Adipocyte (in vitro differentiated cells): ENCODE data around the gene ORAI1.
A peak's percentile ranks its signal among the peaks of the same experiment; 100 is the strongest.
"Not testable (repeated sequence)": the region's sequence is repeated elsewhere in the genome, so short reads cannot be mapped to it uniquely, and the experiment has no call there.

Source experiments
- DNase-seq: peaks from one replicate; pipeline ENCODE4 v3.0.0-alpha.2; 2015; ENCODE audit warnings: low read depth
- H3K27me3 ChIP-seq: replicated peaks from 2 replicates; pipeline ENCODE4 v1.7.0; 2013; ENCODE audit warnings: mild to moderate bottlenecking, low read length, moderate library complexity; ENCODE audit not compliant: control insufficient read depth, insufficient read depth
- H3K36me3 ChIP-seq: 2 replicates; pipeline ENCODE4 v1.7.0; 2013; ENCODE audit warnings: low read length, mild to moderate bottlenecking, moderate library complexity; ENCODE audit not compliant: control insufficient read depth, insufficient read depth, severe bottlenecking
- H3K4me1 ChIP-seq: 2 replicates; pipeline ENCODE4 v1.7.0; 2013; ENCODE audit warnings: mild to moderate bottlenecking, low read length, moderate library complexity; ENCODE audit not compliant: control insufficient read depth, insufficient read depth
- H3K4me3 ChIP-seq: 2 replicates; pipeline ENCODE4 v1.7.0; 2013; ENCODE audit warnings: mild to moderate bottlenecking, low read length, moderate library complexity
- H3K9ac ChIP-seq: 2 replicates; pipeline ENCODE4 v1.7.0; 2013; ENCODE audit warnings: mild to moderate bottlenecking, low read length, moderate library complexity
- H3K9me3 ChIP-seq: 2 replicates; pipeline ENCODE4 v1.7.0; 2013; ENCODE audit warnings: mild to moderate bottlenecking, low read length, moderate library complexity; ENCODE audit not compliant: control insufficient read depth

Gene ORAI1

GRCh38 chr12:121652767-121653497 lies 26.6 kb downstream of the ORAI1 start:
- Histone ChIP-seq H3K4me1 (no peaks in the 10 kb centered on the region), H3K36me3 (no peaks in the 10 kb centered on the region), H3K9me3 (no peaks in the 10 kb centered on the region), H3K9ac (no peak overlapping the region), H3K4me3 (no peak overlapping the region), H3K27me3 (no peaks in the 10 kb centered on the region)
- no peak for DNase-seq

GRCh38 chr12:121653999-121654398 lies 27.7 kb downstream of the ORAI1 start:
- Histone ChIP-seq H3K36me3 (no peaks in the 10 kb centered on the region), H3K4me1 (no peaks in the 10 kb centered on the region), H3K9ac (no peak overlapping the region), H3K27me3 (no peaks in the 10 kb centered on the region), H3K9me3 (no peaks in the 10 kb centered on the region), H3K4me3 (no peak overlapping the region)
- DNase-seq, result no peak

GRCh38 chr12:121656122-121656521 lies 29.8 kb downstream of the ORAI1 start:
- no peaks in the 10 kb centered on the region for H3K9me3 ChIP-seq
- no peaks in the 10 kb centered on the region for H3K4me1 ChIP-seq
- no peak overlapping the region for H3K9ac ChIP-seq
- DNase-seq, result no peak
- H3K27me3 ChIP-seq, result no peaks in the 10 kb centered on the region
- no peaks in the 10 kb centered on the region for H3K36me3 ChIP-seq
- no peak overlapping the region for H3K4me3 ChIP-seq

- no peak overlapping the region for H3K9ac ChIP-seq
- H3K4me3 ChIP-seq, result no peak overlapping the region
- no peaks in the 10 kb centered on the region for H3K36me3 ChIP-seq
- no peaks in the 10 kb centered on the region for H3K9me3 ChIP-seq
- no peak for DNase-seq
- no peaks in the 10 kb centered on the region for H3K27me3 ChIP-seq
- no peaks in the 10 kb centered on the region for H3K4me1 ChIP-seq
Observed at GRCh38 chr12:121657305-121658008, 31.1 kb downstream of the ORAI1 start.

- H3K9ac ChIP-seq, DNase-seq, H3K4me3 ChIP-seq, H3K4me1 ChIP-seq, H3K36me3 ChIP-seq, H3K9me3 ChIP-seq, H3K27me3 ChIP-seq: not testable (repeated sequence)
Observed at GRCh38 chr12:121661353-121662105, 35.2 kb downstream of the ORAI1 start.

- no peak overlapping the region for H3K4me3 ChIP-seq
- no peaks in the 10 kb centered on the region for H3K27me3 ChIP-seq
- H3K36me3 ChIP-seq, result no peaks in the 10 kb centered on the region
- no peaks in the 10 kb centered on the region for H3K9me3 ChIP-seq
- H3K9ac ChIP-seq, result no peak overlapping the region
- no peaks in the 10 kb centered on the region for H3K4me1 ChIP-seq
- no peak for DNase-seq
Observed at GRCh38 chr12:121663610-121663929, 37.2 kb downstream of the ORAI1 start.

GRCh38 chr12:121666829-121667228 lies 40.5 kb downstream of the ORAI1 start:
- not testable (repeated sequence) for H3K27me3 ChIP-seq, H3K36me3 ChIP-seq, H3K4me1 ChIP-seq, H3K9ac ChIP-seq, H3K4me3 ChIP-seq, DNase-seq, H3K9me3 ChIP-seq

GRCh38 chr12:121668750-121669520 lies 42.6 kb downstream of the ORAI1 start:
- Histone ChIP-seq H3K9ac (no peak overlapping the region), H3K4me1 (peaks cover 19% of the 10 kb centered on the region), H3K4me3 (no peak overlapping the region), H3K36me3 (no peaks in the 10 kb centered on the region), H3K27me3 (no peaks in the 10 kb centered on the region), H3K9me3 (no peaks in the 10 kb centered on the region)
- peak; percentile 66 for DNase-seq

- Histone ChIP-seq H3K9me3 (no peaks in the 10 kb centered on the region), H3K4me1 (peaks cover 19% of the 10 kb centered on the region), H3K4me3 (no peak within 1 kb of the TSS), H3K9ac (no peak within 1 kb of the TSS), H3K36me3 (no peaks in the 10 kb centered on the region), H3K27me3 (no peaks in the 10 kb centered on the region)
- no peak for DNase-seq
Observed at GRCh38 chr12:121669521-121669900, 43.2 kb downstream of the ORAI1 start, which contains the start of gene MORN3. Gene MORN3 (minus strand): TSS chr12:121669654. CDS start chr12:121669483, 171 bp downstream.

GRCh38 chr12:121673013-121673511 lies 46.7 kb downstream of the ORAI1 start:
- Histone ChIP-seq H3K36me3 (no peaks in the 10 kb centered on the region), H3K9ac (peak overlapping the region; percentile 58), H3K4me3 (peak overlapping the region; percentile 76), H3K27me3 (no peaks in the 10 kb centered on the region), H3K9me3 (no peaks in the 10 kb centered on the region), H3K4me1 (peaks cover 19% of the 10 kb centered on the region)
- peak; percentile 27 for DNase-seq

- no peaks in the 10 kb centered on the region for H3K27me3 ChIP-seq
- H3K36me3 ChIP-seq, result no peaks in the 10 kb centered on the region
- no peak for DNase-seq
- H3K4me3 ChIP-seq, result no peak overlapping the region
- peaks cover 19% of the 10 kb centered on the region for H3K4me1 ChIP-seq
- H3K9me3 ChIP-seq, result no peaks in the 10 kb centered on the region
- no peak overlapping the region for H3K9ac ChIP-seq
Observed at GRCh38 chr12:121676190-121676589, 49.9 kb downstream of the ORAI1 start.
